Cardiac muscle cell (in vitro differentiated cells and primary cell): ENCODE measurements around the gene PSMB7. TPM values are rescaled to one million over a fixed set of nuclear protein-coding genes. Genes with fewer than 3 reads are reported as not detected.

ENCODE experiments used
- DNase-seq, 2 donors: peaks; one replicate each; pipeline versions ENCODE4 v3.0.0 to v3.0.0-alpha.2; 2010 to 2017; ENCODE audit warnings: low read depth in 1 of 2, low spot score in 1 of 2
- H3K27ac ChIP-seq: fragments of 200-600 bp; sonication (generic); 2 replicates; pipeline ENCODE4 v1.5.1; 2016
- H3K27me3 ChIP-seq: fragments of 200-600 bp; sonication (generic); 2 replicates; pipeline ENCODE4 v1.6.0; 2016; ENCODE audit warnings: control low read depth
- H3K36me3 ChIP-seq: fragments of 200-600 bp; sonication (generic); 2 replicates; pipeline ENCODE4 v1.5.1; 2016; ENCODE audit warnings: control low read depth
- H3K4me1 ChIP-seq: fragments of 200-600 bp; sonication (generic); 2 replicates; pipeline ENCODE4 v1.8.1; 2017; ENCODE audit warnings: low read depth, mild to moderate bottlenecking, mixed run types
- H3K4me3 ChIP-seq: fragments of 200-600 bp; sonication (generic); 2 replicates; pipeline ENCODE4 v1.5.1; 2016; ENCODE audit warnings: mild to moderate bottlenecking
- H3K9me3 ChIP-seq: fragments of 200-600 bp; sonication (generic); 2 replicates; pipeline ENCODE4 v1.5.1; 2017; ENCODE audit warnings: low read depth, mild to moderate bottlenecking, control low read depth
- CTCF ChIP-seq: IDR thresholded peaks from 2 replicates; pipeline ENCODE4 v1.5.1; 2012; ENCODE audit warnings: low read depth, mild to moderate bottlenecking, low read length
- polyA plus RNA-seq: library from polyadenylated mRNA; unstranded; fragments of >200 nt; fragmentation: Nextera tagmentation; extraction: Ambion mirVana; gene quantifications from 2 replicates; pipeline ENCODE4 v1.2.1, GENCODE V29; 2016
- total RNA-seq: library from RNA; depleted of rRNA; stranded (reverse); fragments of >200 nt; gene quantifications from 2 replicates; pipeline ENCODE4 v1.2.3, GENCODE V29; 2016

The PSMB7 gene
- total and polyA plus RNA-seq, 2 experiments from 2014 or later = 160 to 282 TPM

GRCh38 chr9:124452841-124453585 lies 37.8 kb upstream of the PSMB7 start:
- H3K27ac ChIP-seq = no peak overlapping the region
- peaks cover 33% of the 10 kb centered on the region for H3K27me3 ChIP-seq
- H3K9me3 ChIP-seq = no peaks in the 10 kb centered on the region
- H3K36me3 ChIP-seq = no peaks in the 10 kb centered on the region
- no peak for DNase-seq
- TF ChIP-seq CTCF = no peak
- H3K4me1 ChIP-seq = no peaks in the 10 kb centered on the region
- peak overlapping the region; percentile 23 for H3K4me3 ChIP-seq

- no peak for TF ChIP-seq CTCF
- no peak overlapping the region for H3K27ac ChIP-seq
- H3K4me1 ChIP-seq = no peaks in the 10 kb centered on the region
- no peaks in the 10 kb centered on the region for H3K9me3 ChIP-seq
- H3K4me3 ChIP-seq = no peak overlapping the region
- H3K36me3 ChIP-seq = no peaks in the 10 kb centered on the region
- peaks cover 33% of the 10 kb centered on the region for H3K27me3 ChIP-seq
- DNase-seq = no peak
These were observed 37.1 kb upstream of the PSMB7 start for GRCh38 chr9:124452326-124452725.

GRCh38 chr9:124450931-124451661 lies 35.9 kb upstream of the PSMB7 start:
- DNase-seq = no peak
- Histone ChIP-seq H3K27me3 (peaks cover 33% of the 10 kb centered on the region), H3K27ac (no peak overlapping the region), H3K9me3 (no peaks in the 10 kb centered on the region), H3K36me3 (no peaks in the 10 kb centered on the region), H3K4me1 (no peaks in the 10 kb centered on the region), H3K4me3 (no peak overlapping the region)
- TF ChIP-seq CTCF = no peak

- H3K27me3 ChIP-seq = peaks cover 33% of the 10 kb centered on the region
- TF ChIP-seq CTCF = no peak
- H3K27ac ChIP-seq = no peak within 1 kb of the TSS
These were observed 35.1 kb upstream of the PSMB7 start, which contains the start of gene ADGRD2 for GRCh38 chr9:124450241-124450924. TSS of gene ADGRD2 (plus strand) at chr9:124450451. CDS start at chr9:124451667, 1,216 bp downstream.

GRCh38 chr9:124449381-124450151 lies 34.3 kb upstream of the PSMB7 start:
- peaks cover 33% of the 10 kb centered on the region for H3K27me3 ChIP-seq
- no peak overlapping the region for H3K4me3 ChIP-seq
- no peaks in the 10 kb centered on the region for H3K9me3 ChIP-seq

More at GRCh38 chr9:124450241-124450924, 35.1 kb upstream of the PSMB7 start, which contains the start of gene ADGRD2:
- H3K4me3 ChIP-seq = no peak within 1 kb of the TSS
- H3K36me3 ChIP-seq = no peaks in the 10 kb centered on the region
- DNase-seq = peak; percentile 32 to 72
- no peaks in the 10 kb centered on the region for H3K4me1 ChIP-seq
- H3K9me3 ChIP-seq = no peaks in the 10 kb centered on the region

More at GRCh38 chr9:124449381-124450151, 34.3 kb upstream of the PSMB7 start:
- DNase-seq = no peak
- H3K27ac ChIP-seq = no peak overlapping the region
- H3K36me3 ChIP-seq = no peaks in the 10 kb centered on the region
- TF ChIP-seq CTCF = no peak
- H3K4me1 ChIP-seq = no peaks in the 10 kb centered on the region
